BLaER1 (cell line): Measurements from ENCODE around the gene PEX7.
A peak's percentile ranks its signal among the peaks of the same experiment; 100 is the strongest.
"Not testable (repeated sequence)": the region's sequence is repeated elsewhere in the genome, so short reads cannot be mapped to it uniquely, and the experiment has no call there.

Experiments used
- H3K27ac ChIP-seq: shearing (Covaris generic); formaldehyde crosslinking; 2 replicates; pipeline ENCODE4 v1.8.1; 2022
- H3K27me3 ChIP-seq: shearing (Covaris generic); formaldehyde crosslinking; 2 replicates; pipeline ENCODE4 v1.8.1; 2022
- H3K36me3 ChIP-seq: shearing (Covaris generic); formaldehyde crosslinking; 2 replicates; pipeline ENCODE4 v1.8.1; 2022
- H3K4me1 ChIP-seq: shearing (Covaris generic); formaldehyde crosslinking; 2 replicates; pipeline ENCODE4 v1.8.1; 2022
- H3K4me2 ChIP-seq: shearing (Covaris generic); formaldehyde crosslinking; 2 replicates; pipeline ENCODE4 v1.8.1; 2022
- H3K4me3 ChIP-seq: shearing (Covaris generic); formaldehyde crosslinking; 2 replicates; pipeline ENCODE4 v1.8.1; 2022
- H3K9ac ChIP-seq: shearing (Covaris generic); formaldehyde crosslinking; 2 replicates; pipeline ENCODE4 v1.8.1; 2022
- H3K9me3 ChIP-seq: shearing (Covaris generic); formaldehyde crosslinking; 2 replicates; pipeline ENCODE4 v1.8.1; 2022
- H4K20me1 ChIP-seq: shearing (Covaris generic); formaldehyde crosslinking; 2 replicates; pipeline ENCODE4 v1.8.1; 2022
- Cebpa-rat ChIP-seq: shearing (Covaris generic); IDR thresholded peaks from 2 replicates; pipeline ENCODE4 v1.8.1; 2022

Gene PEX7

GRCh38 chr6:136831873-136832562, 9.6 kb downstream of the PEX7 start:
- Histone ChIP-seq H3K27ac (no peak overlapping the region), H3K27me3 (no peaks in the 10 kb centered on the region), H3K9ac (no peak overlapping the region), H3K4me3 (peak overlapping the region; percentile 4; the same call in 1 of the 2 replicates), H4K20me1 (no peaks in the 10 kb centered on the region), H3K36me3 (peaks cover 65% of the 10 kb centered on the region), H3K4me1 (peaks cover 6% of the 10 kb centered on the region), H3K9me3 (peaks cover 54% of the 10 kb centered on the region), H3K4me2 (no peak overlapping the region)
- TF ChIP-seq Cebpa-rat = no peak

DNA sequence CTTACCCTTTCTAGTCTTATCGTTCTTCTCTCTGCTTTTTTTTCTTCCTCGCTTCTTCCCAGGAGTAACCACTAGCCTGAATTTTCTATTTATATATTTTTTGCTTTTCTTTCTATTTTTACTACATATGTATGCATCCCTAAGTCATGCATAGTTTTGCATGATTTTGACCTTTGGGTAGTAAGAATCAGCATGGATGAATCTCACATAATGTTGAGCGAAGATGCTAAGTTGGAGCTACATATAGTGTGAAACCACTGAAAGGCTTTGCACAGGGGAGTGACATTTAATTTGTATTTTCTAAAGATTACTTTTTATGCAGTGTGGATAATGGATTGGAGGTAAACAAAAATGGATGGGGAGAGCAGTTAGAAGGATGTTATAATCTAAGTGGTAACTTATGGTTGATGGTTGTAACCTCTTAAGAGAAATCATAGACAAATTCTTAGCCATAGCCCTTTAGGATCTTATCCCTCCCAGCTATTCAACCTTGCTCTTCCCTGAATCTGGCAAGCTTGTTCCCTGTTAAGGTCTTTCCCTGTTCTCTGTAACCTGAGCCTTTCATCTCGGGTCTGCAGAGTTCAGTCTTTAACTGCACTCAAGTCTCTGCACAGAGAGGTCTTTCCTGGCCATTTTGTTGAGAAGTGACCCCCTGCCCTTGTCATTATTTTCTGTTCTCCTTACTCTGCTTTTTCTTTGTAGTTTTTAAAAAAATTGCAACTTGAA, 18.0 kb downstream of the PEX7 start:
- no peaks in the 10 kb centered on the region for H4K20me1 ChIP-seq
- no peak overlapping the region for H3K4me2 ChIP-seq
- H3K9me3 ChIP-seq = no peaks in the 10 kb centered on the region
- H3K27me3 ChIP-seq = no peaks in the 10 kb centered on the region
- no peak overlapping the region for H3K4me3 ChIP-seq
- H3K36me3 ChIP-seq = peaks cover 4% of the 10 kb centered on the region; the same call in 1 of the 2 replicates
- H3K9ac ChIP-seq = no peak overlapping the region
- no peaks in the 10 kb centered on the region for H3K4me1 ChIP-seq
- no peak overlapping the region for H3K27ac ChIP-seq
- TF ChIP-seq Cebpa-rat = no peak

DNA sequence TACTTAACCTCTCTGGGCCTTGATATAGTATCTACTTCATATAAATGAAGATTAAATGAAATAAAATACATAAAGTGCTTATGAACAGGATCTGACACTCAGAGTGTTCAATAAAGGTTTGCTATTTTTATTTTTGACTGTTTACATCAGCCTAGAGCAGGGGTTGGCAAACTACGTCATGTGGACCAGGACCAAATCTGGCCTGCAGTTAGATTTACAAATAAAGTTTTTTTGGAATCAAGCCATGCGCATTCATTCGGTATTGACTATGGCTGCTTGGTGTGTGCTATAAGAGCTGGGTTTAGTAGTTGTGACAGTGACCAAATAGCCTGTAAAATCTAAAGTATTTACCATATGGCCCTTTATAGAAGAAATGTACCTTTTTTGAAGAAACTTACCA, 20.8 kb downstream of the PEX7 start:
- Histone ChIP-seq H3K27ac (no peak overlapping the region), H3K9ac (no peak overlapping the region), H3K27me3 (no peaks in the 10 kb centered on the region), H3K9me3 (no peaks in the 10 kb centered on the region), H3K4me2 (no peak overlapping the region), H3K4me3 (no peak overlapping the region), H3K36me3 (no peaks in the 10 kb centered on the region), H4K20me1 (no peaks in the 10 kb centered on the region), H3K4me1 (no peaks in the 10 kb centered on the region)
- no peak for TF ChIP-seq Cebpa-rat

- Histone ChIP-seq H3K36me3 (no peaks in the 10 kb centered on the region), H3K4me1 (no peaks in the 10 kb centered on the region), H3K4me3 (no peak overlapping the region), H3K27me3 (no peaks in the 10 kb centered on the region), H3K9me3 (no peaks in the 10 kb centered on the region), H3K27ac (no peak overlapping the region), H4K20me1 (no peaks in the 10 kb centered on the region), H3K4me2 (no peak overlapping the region), H3K9ac (no peak overlapping the region)
- TF ChIP-seq Cebpa-rat = no peak
These were observed 23.7 kb downstream of the PEX7 start for GRCh38 chr6:136846046-136846445.

- not testable (repeated sequence) for H3K4me3 ChIP-seq, H3K4me1 ChIP-seq, H3K4me2 ChIP-seq, H3K27me3 ChIP-seq, H3K36me3 ChIP-seq, H3K27ac ChIP-seq, H3K9ac ChIP-seq, H4K20me1 ChIP-seq, H3K9me3 ChIP-seq
These were observed 24.1 kb downstream of the PEX7 start for GRCh38 chr6:136846477-136846876.

DNA sequence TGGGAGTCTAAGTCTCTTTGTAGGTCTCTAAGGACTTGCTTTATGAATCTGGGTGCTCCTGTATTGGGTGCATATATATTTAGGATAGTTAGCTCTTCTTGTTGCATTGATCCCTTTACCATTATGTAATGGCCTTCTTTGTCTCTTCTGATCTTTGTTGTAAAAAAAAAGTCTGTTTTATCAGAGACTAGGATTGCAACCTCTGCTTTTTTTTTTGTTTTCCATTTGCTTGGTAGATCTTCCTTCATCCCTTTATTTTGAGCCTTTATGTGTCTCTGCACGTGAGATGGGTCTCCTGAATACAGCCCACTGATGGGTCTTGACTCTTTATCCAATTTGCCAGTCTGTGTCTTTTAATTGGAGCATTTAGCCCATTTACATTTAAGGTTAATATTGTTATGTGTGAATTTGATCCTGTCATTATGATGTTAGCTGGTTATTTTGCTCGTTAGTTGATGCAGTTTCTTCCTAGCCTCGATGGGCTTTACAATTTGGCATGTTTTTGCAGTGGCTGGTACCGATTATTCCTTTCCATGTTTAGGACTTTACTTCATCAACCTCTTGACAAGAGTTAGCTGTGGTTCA, 27.7 kb downstream of the PEX7 start:
- not testable (repeated sequence) for H4K20me1 ChIP-seq, H3K9ac ChIP-seq, H3K36me3 ChIP-seq, H3K27me3 ChIP-seq, H3K27ac ChIP-seq, H3K4me2 ChIP-seq, H3K4me1 ChIP-seq, H3K9me3 ChIP-seq, H3K4me3 ChIP-seq

GRCh38 chr6:136859430-136859829, 37.0 kb downstream of the PEX7 start:
- no peaks in the 10 kb centered on the region for H3K4me1 ChIP-seq
- no peak for TF ChIP-seq Cebpa-rat
- peaks cover 6% of the 10 kb centered on the region; the same call in 1 of the 2 replicates for H3K36me3 ChIP-seq
- no peaks in the 10 kb centered on the region for H4K20me1 ChIP-seq
- H3K4me3 ChIP-seq = no peak overlapping the region
- H3K27ac ChIP-seq = no peak overlapping the region
- H3K4me2 ChIP-seq = no peak overlapping the region
- no peaks in the 10 kb centered on the region for H3K27me3 ChIP-seq
- H3K9ac ChIP-seq = no peak overlapping the region
- no peaks in the 10 kb centered on the region for H3K9me3 ChIP-seq

DNA sequence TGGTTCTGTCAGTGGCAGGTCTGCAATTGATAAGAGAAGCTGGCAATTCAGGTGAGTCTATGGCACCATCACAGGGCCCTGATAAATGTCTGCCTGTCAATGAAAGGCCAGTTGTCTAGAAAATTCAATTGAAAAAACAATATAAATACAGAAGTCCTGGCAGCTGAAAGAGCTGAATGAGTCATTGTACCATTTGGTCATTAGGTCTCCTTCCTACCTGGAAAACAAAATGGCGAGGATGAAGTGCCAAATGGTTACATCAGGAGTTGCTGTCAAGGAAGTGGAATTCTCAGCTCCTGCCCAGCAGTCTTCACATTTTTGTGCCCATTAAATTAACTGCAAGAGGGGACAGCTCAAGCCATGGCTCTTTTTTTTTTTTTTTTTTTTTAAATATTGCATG, 37.7 kb downstream of the PEX7 start:
- Histone ChIP-seq H3K9me3 (no peaks in the 10 kb centered on the region), H3K4me3 (no peak overlapping the region), H3K4me2 (no peak overlapping the region), H4K20me1 (no peaks in the 10 kb centered on the region), H3K36me3 (peaks cover 6% of the 10 kb centered on the region; the same call in 1 of the 2 replicates), H3K4me1 (no peaks in the 10 kb centered on the region), H3K27ac (no peak overlapping the region), H3K9ac (no peak overlapping the region), H3K27me3 (no peaks in the 10 kb centered on the region)
- TF ChIP-seq Cebpa-rat = no peak

- no peaks in the 10 kb centered on the region for H3K4me1 ChIP-seq
- TF ChIP-seq Cebpa-rat = no peak
- no peak overlapping the region for H3K9ac ChIP-seq
- no peak overlapping the region for H3K4me3 ChIP-seq
- H3K4me2 ChIP-seq = no peak overlapping the region
- H3K27me3 ChIP-seq = no peaks in the 10 kb centered on the region
- H3K36me3 ChIP-seq = no peaks in the 10 kb centered on the region
- no peak overlapping the region for H3K27ac ChIP-seq
- no peaks in the 10 kb centered on the region for H4K20me1 ChIP-seq
- H3K9me3 ChIP-seq = no peaks in the 10 kb centered on the region
These were observed 40.3 kb downstream of the PEX7 start for GRCh38 chr6:136862662-136863061.

DNA sequence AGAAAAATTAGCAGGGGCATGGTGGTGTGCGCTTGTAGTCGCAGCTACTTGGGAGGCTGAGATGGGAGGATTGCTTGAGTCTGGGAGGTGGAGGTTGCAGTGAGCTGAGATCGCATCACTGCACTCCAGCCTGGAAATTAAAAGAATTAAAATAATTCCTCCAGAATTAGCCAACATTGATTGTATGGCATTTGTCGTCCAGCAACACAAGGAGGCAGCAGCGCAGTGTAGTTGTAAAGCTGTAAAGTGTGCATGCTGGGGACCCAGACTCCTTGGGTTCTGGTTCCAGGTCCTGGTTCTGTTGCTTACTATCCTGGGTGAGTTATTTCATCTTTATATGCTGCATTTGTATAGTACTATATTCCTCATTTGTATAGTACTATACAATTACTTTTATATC, 41.4 kb downstream of the PEX7 start:
- Histone ChIP-seq H3K36me3 (no peaks in the 10 kb centered on the region), H3K9ac (no peak overlapping the region), H3K27me3 (no peaks in the 10 kb centered on the region), H3K9me3 (no peaks in the 10 kb centered on the region), H3K4me1 (no peaks in the 10 kb centered on the region), H4K20me1 (no peaks in the 10 kb centered on the region), H3K4me2 (no peak overlapping the region), H3K4me3 (no peak overlapping the region), H3K27ac (no peak overlapping the region)
- TF ChIP-seq Cebpa-rat = no peak
